AG20443 (cell line): ENCODE measurements around the gene PRKD1.
A peak's percentile ranks its signal among the peaks of the same experiment; 100 is the strongest.

Experiments
- DNase-seq: peaks from one replicate; pipeline ENCODE4 v3.0.0; 2012; ENCODE audit warnings: low spot score, mixed read lengths

PRKD1 gene

GRCh38 chr14:29601616-29602015 lies 326.0 kb downstream of the PRKD1 start:
- no peak for DNase-seq

DNA sequence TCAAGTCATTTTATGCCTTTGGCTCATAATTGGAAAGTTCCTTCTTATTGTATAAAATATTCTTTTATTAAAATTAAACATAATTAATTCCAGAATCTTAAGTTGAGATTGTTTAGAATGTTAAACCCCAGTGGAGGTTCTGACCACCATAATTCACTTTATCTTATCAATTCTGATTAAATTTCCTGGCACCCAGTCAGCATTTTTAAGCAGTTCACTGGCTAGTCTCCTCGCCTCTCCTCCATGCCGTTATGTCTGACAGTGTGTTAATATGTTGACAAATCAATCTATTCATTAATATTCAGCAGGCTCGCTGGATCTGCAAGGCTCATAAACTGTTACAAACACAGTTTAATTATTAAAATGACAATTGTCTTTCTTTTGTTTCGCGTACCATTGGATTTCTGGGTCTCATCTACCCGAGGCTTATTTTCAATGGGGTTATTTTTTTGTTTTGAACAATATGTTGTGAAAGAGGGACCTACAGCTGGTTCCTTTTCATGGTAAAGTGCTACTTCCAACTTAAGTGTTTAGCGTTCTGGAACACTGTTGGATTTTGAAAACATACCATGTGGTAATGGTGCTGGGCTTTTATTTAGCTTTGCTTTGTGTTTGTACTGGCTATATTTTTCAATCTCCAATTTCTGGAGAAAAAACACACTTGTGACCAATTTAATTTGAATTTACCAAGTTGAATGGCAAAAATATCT lies 339.7 kb downstream of the PRKD1 start:
- DNase-seq = no peak

- no peak for DNase-seq
These were observed 340.6 kb downstream of the PRKD1 start for GRCh38 chr14:29587046-29587445.

DNA sequence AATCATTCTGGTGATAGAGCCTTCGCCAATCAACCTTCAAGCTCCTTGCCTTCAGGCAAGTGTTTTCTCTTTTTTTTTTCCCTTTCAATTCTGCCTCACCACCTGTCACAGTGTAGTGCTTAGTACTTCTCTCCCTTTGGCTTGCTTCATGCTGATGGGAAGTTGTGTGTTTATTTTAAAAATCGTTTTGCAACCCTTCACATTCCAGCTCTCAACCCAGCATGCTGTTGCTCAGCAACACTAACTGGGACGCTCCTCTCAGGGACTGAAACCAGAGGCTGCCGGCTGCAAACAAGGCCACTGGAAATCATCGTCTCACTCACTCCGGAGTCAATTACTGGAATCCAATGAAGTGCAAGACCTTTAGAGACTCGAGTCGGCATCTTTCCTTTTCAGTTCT lies 342.7 kb downstream of the PRKD1 start:
- peak; percentile 88 for DNase-seq

- no peak for DNase-seq
These were observed 346.9 kb downstream of the PRKD1 start for GRCh38 chr14:29580763-29581162.

- no peak for DNase-seq
These were observed 347.8 kb downstream of the PRKD1 start for GRCh38 chr14:29579838-29580237.

DNA sequence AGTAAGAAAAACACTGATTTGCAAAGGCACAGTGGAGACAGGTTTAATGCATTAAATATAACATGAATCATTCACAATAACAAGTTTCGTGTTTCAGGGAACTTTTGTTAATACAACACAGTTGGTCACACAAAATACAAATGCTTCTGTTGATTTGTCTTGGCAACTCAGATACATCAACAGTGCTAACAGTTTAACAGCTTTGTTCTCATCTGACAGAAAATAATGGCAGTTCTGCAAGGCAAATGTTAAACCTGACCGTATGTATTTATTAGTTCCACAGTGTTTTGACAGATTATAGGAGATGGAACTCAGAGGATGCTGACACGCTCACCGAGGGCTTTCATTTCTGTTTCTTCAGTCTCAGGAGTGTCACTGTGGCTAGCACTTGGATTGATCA lies 350.7 kb downstream of the PRKD1 start:
- DNase-seq = no peak

DNA sequence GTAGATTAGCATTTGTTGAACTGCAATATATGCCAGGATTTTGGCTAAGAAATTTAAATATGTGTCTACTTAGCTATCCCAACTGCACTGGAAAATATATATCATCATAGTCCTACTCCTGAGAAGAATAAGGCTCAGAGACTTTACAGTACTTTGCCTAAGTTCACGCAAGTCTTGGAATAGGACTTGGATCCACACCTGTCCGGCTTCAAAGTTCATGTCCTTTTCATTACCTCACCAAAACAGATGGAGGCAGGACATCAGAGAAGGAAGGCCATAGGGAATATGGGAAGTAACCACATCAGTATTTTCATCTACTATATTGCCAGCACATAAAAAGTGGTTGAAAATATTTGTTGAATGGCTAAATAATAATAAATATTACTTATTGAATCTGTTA lies 358.5 kb downstream of the PRKD1 start:
- no peak for DNase-seq

- DNase-seq = no peak
These were observed 361.5 kb downstream of the PRKD1 start for GRCh38 chr14:29566194-29566593.

- peak; percentile 58 for DNase-seq
These were observed 369.1 kb downstream of the PRKD1 start for GRCh38 chr14:29558516-29558915.

DNA sequence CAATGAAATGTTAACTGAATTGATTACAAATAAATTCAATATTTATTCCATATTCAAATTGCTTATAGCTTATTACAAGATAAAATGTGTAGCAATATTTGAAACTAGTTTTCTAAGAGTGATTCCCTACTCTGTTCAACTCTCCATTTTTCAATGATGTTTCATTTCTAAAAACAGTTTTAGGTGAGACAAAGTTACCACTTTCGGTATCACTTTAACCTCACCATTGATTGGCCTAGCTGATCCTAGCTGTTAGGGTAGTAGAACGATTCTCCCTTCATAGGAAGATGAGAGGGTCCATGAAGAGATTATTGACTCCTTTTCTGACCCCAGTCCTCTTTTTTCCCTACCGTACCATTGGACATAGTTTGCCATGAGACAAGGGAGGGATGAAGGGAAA lies 373.3 kb downstream of the PRKD1 start:
- no peak for DNase-seq

DNA sequence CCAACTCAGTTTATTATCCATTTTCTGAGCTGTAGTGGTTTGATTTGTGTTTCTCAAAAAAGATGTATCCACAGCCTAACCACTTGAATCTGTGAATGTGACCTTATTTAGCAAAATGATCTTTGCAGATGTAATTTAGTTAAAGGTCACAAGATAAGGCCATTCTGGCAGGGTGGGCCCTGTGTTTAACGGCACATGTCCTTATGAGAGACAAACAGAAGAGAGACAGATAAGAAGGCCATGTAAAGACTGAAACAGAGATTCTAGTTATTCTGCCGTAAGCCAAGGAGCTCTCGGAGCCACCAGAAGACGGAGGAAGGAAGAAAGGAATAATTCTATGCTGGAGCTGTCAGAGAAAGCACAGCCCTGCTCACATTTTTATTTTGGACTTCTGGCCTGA lies 374.2 kb downstream of the PRKD1 start:
- no peak for DNase-seq

GRCh38 chr14:29548948-29549370 lies 378.7 kb downstream of the PRKD1 start:
- peak; percentile 73 for DNase-seq

- no peak for DNase-seq
These were observed 381.9 kb downstream of the PRKD1 start for GRCh38 chr14:29545714-29546113.

DNA sequence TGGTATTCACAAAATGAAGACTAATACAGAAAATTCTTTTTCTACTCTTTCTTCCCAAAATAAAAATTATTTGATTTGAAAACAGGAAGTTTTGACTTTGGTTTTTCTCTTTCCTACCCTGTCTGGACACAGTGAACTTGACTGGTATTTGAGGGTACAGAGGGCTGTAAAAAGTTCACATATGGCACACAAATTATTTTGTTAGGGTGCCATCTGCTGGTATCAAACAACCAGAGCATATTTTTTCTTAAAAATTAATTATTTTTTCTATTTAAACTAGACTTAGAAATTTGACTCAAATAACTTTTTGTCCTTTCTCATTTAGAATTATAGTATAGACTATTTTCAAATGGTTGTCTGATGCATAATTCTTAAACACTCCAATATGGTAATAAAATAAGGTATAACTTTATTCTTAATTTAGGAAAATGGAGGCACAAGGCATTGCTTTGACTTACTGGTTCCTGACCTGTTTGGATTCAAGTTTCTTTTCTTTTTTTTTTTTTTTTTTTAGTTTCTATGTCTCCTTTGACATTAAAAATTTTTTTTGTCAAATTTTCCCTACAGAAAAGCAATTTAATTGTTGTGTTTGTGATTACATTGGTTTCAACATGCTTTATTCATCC lies 390.6 kb downstream of the PRKD1 start:
- DNase-seq = peak; percentile 17

DNA sequence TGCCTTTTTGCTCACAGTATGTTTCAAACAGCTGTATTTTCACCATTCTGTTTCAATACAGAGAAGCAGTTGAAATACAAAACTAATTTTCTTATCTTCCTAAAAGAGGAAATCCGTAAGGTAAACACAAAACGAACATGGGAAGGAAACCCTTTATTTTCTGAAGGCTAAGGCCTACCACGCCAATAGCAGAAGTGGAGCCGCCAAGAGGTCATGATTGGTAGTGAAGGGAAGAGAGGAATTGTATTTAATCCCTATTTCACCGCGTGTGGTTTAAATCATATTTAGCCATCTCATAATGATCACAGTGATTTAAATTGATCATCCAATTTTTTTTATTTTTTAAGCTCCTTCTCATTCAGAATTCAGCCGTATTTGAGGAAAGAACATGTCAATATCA lies 398.2 kb downstream of the PRKD1 start:
- DNase-seq = no peak

DNA sequence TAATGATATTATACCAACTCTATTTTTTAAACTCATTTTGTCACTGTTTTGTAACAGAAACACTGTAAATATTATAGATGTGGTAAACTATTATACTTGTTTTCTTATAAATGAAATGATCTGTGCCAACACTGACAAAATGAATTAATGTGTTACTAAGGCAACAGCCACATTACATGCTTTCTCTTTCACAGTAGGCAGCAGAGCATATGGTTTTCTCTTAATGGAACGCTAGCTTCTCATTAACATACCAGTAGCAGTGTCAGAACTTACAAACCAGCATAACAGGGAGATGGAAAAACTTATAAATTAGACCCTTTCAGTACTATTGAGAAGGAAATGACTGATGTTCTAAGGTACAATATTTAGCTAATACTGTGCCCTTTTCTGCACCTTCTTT lies 398.8 kb downstream of the PRKD1 start:
- no peak for DNase-seq

DNA sequence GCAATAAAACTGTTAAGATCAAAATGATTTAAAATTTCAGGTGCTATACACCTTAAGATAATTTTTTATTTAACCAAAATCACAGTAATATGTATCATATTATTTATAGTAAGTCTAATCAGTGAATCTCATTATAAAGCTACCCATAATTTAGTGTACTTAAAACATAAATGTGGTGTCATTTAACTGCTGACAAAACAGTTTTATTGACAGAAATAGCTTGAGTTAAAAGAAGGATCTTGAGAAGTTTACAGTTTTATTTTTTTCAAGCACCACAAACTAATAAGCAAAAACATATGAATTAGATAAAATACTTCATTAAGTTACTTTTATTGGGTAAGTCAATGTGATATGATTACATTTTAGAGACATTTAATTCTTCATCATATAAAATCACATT lies 400.4 kb downstream of the PRKD1 start:
- no peak for DNase-seq
